Adipocyte (in vitro differentiated cells): ENCODE measurements around the gene NKX6-1.
A peak's percentile ranks its signal among the peaks of the same experiment; 100 is the strongest.

Experiments
- DNase-seq: peaks from one replicate; pipeline ENCODE4 v3.0.0-alpha.2; 2015; ENCODE audit warnings: low read depth
- H3K27me3 ChIP-seq: replicated peaks from 2 replicates; pipeline ENCODE4 v1.7.0; 2013; ENCODE audit warnings: mild to moderate bottlenecking, low read length, moderate library complexity; ENCODE audit not compliant: control insufficient read depth, insufficient read depth
- H3K36me3 ChIP-seq: 2 replicates; pipeline ENCODE4 v1.7.0; 2013; ENCODE audit warnings: low read length, mild to moderate bottlenecking, moderate library complexity; ENCODE audit not compliant: control insufficient read depth, insufficient read depth, severe bottlenecking
- H3K4me1 ChIP-seq: 2 replicates; pipeline ENCODE4 v1.7.0; 2013; ENCODE audit warnings: mild to moderate bottlenecking, low read length, moderate library complexity; ENCODE audit not compliant: control insufficient read depth, insufficient read depth
- H3K4me3 ChIP-seq: 2 replicates; pipeline ENCODE4 v1.7.0; 2013; ENCODE audit warnings: mild to moderate bottlenecking, low read length, moderate library complexity
- H3K9ac ChIP-seq: 2 replicates; pipeline ENCODE4 v1.7.0; 2013; ENCODE audit warnings: mild to moderate bottlenecking, low read length, moderate library complexity
- H3K9me3 ChIP-seq: 2 replicates; pipeline ENCODE4 v1.7.0; 2013; ENCODE audit warnings: mild to moderate bottlenecking, low read length, moderate library complexity; ENCODE audit not compliant: control insufficient read depth

The NKX6-1 gene

GRCh38 chr4:84507941-84508340, 8.8 kb upstream of the NKX6-1 start:
- no peaks in the 10 kb centered on the region for H3K4me1 ChIP-seq
- H3K9me3 ChIP-seq = peaks cover 3% of the 10 kb centered on the region
- no peak for DNase-seq
- no peak overlapping the region for H3K4me3 ChIP-seq
- no peaks in the 10 kb centered on the region for H3K36me3 ChIP-seq
- H3K27me3 ChIP-seq = peaks cover 54% of the 10 kb centered on the region
- H3K9ac ChIP-seq = no peak overlapping the region

DNA sequence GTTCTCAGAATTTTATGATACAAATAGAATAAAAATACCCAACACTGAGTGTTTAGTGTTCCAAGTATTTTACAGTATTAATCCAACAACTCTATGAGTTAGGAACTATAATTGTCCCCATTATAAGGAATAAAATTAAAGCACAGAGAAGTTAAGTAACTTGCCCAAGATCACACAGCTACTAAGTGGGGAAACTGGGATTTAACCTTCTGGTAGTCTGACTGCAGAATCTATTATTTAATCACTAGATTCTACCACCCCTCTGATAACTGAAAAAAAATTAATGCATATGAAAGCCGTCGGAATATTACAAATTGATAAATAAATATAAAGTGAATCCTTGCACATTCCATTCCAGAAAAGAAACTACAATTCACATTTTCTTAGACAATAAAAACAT, 5.7 kb upstream of the NKX6-1 start:
- DNase-seq = no peak
- H3K27me3 ChIP-seq = peaks cover 84% of the 10 kb centered on the region
- H3K4me1 ChIP-seq = no peaks in the 10 kb centered on the region
- no peak overlapping the region for H3K4me3 ChIP-seq
- H3K9me3 ChIP-seq = peaks cover 13% of the 10 kb centered on the region
- no peaks in the 10 kb centered on the region for H3K36me3 ChIP-seq
- H3K9ac ChIP-seq = no peak overlapping the region

DNA sequence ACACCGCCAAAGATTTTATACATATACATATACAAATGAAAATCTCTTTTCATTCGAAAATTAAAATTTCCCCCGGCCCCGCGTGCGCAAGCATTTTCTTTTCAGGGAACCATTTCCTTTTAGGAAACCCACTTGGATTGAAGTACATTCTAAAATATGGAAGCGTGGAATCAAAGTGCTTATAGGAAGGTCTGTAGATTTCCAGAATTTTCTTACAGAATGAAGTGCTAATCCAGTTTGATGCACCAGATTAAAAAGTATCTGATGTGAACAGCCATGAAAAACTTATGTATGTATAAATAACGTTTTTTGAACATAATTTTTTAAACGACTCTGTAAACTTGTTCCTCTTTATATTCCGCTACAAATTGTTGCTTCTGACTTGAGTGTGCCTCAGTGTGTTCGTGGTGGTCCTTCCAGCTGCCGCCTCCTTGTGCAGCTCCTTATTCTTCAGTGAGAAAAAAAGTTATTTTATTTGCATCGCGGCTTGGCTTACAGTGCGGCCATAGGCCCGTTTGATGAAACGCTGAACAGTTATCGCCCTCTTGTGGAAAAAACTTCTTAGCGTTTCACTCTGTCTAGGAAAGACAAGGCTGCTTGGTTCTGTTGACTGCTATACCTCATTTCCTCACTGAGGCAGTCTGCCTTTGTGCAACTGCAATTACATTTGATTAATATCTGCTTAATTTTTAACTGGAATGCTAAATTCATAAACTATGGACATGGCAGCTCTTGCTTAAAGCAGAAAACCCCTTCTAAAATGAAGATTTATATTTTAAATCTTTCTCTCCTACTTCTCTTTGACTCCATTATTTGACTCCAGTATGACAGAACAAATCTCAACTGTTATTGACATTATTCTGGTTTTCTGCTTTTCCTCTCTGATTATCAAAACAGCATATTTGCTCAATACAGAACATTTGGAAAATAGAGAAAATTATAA, 4.7 kb upstream of the NKX6-1 start:
- no peak overlapping the region for H3K4me3 ChIP-seq
- H3K9me3 ChIP-seq = peaks cover 13% of the 10 kb centered on the region
- DNase-seq = peak; percentile 92
- peaks cover 5% of the 10 kb centered on the region for H3K4me1 ChIP-seq
- no peak overlapping the region for H3K9ac ChIP-seq
- H3K27me3 ChIP-seq = peaks cover 82% of the 10 kb centered on the region
- no peaks in the 10 kb centered on the region for H3K36me3 ChIP-seq

DNA sequence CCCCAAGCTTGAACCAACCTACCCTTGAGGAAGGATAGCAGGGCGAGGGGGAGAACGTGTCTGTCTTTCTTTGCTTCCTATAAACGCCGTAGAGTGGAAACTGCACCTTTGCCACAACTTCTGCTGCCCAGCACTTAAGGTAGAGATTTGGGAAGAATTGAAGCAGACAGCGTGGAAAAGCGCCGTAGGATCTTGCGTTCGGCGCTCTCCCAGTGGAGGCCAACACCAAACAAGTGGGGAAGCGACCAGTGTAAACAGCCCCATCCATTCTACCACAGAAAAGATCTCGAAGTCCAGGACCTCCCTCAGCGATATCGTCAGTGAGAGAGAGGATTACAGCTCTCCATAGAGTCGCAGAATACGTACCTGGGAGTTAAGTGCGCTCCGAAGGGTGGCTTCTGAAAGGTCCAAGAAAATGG, 3.9 kb upstream of the NKX6-1 start:
- Histone ChIP-seq H3K4me3 (no peak overlapping the region), H3K4me1 (peaks cover 13% of the 10 kb centered on the region), H3K9me3 (peaks cover 13% of the 10 kb centered on the region), H3K27me3 (peaks cover 74% of the 10 kb centered on the region), H3K9ac (no peak overlapping the region), H3K36me3 (no peaks in the 10 kb centered on the region)
- no peak for DNase-seq

- H3K27me3 ChIP-seq = peaks cover 69% of the 10 kb centered on the region
- peaks cover 13% of the 10 kb centered on the region for H3K9me3 ChIP-seq
- no peak overlapping the region for H3K4me3 ChIP-seq
Observed at GRCh38 chr4:84502333-84502954, 3.4 kb upstream of the NKX6-1 start.

DNA sequence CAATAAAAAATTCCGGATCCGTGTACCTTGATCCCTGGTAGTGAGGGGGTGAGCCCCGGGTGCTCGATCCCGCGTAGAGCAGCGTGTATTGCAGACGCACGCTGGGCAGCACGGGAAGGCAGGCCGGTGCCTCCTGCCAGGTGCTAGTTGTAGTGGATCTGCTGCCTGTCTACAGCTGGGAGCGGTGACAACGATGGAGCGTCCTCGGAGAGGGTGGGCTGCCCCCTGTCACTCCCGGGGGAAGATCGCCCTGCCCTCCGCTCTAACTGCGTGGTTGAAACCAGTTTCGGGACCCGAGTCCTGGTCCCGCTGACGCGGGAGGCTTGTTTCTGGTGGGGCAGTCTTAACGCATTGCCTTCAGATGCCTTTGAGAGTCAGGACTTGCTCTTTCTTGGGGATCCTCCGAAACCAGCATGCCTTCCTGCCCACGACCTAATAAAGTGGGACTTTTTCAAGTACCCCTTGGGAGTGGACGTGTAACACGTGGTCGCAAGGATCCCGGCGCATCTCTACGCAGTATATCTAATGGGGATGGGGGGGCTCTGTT, 2.7 kb upstream of the NKX6-1 start:
- H3K4me1 ChIP-seq = peaks cover 14% of the 10 kb centered on the region
- H3K27me3 ChIP-seq = peaks cover 69% of the 10 kb centered on the region
- no peak for DNase-seq
- H3K9ac ChIP-seq = no peak overlapping the region
- no peaks in the 10 kb centered on the region for H3K36me3 ChIP-seq
- H3K9me3 ChIP-seq = peaks cover 13% of the 10 kb centered on the region
- H3K4me3 ChIP-seq = no peak overlapping the region

More at GRCh38 chr4:84502333-84502954, 3.4 kb upstream of the NKX6-1 start:
- Histone ChIP-seq H3K36me3 (no peaks in the 10 kb centered on the region), H3K4me1 (peaks cover 14% of the 10 kb centered on the region), H3K9ac (no peak overlapping the region)
- no peak for DNase-seq

- Histone ChIP-seq H3K4me3 (no peak overlapping the region), H3K9ac (no peak overlapping the region), H3K4me1 (peaks cover 14% of the 10 kb centered on the region), H3K9me3 (peaks cover 13% of the 10 kb centered on the region), H3K27me3 (peaks cover 69% of the 10 kb centered on the region), H3K36me3 (no peaks in the 10 kb centered on the region)
- DNase-seq = no peak
Observed at GRCh38 chr4:84501202-84501503, 2.1 kb upstream of the NKX6-1 start.

GRCh38 chr4:84500386-84501201, 1.5 kb upstream of the NKX6-1 start:
- H3K4me1 ChIP-seq = peaks cover 14% of the 10 kb centered on the region
- no peak overlapping the region for H3K9ac ChIP-seq
- no peaks in the 10 kb centered on the region for H3K36me3 ChIP-seq
- no peak for DNase-seq
- H3K27me3 ChIP-seq = peaks cover 69% of the 10 kb centered on the region
- H3K4me3 ChIP-seq = no peak overlapping the region
- H3K9me3 ChIP-seq = peaks cover 15% of the 10 kb centered on the region

- Histone ChIP-seq H3K4me1 (peaks cover 14% of the 10 kb centered on the region), H3K9ac (no peak overlapping the region), H3K9me3 (peaks cover 15% of the 10 kb centered on the region), H3K27me3 (peaks cover 74% of the 10 kb centered on the region), H3K4me3 (no peak overlapping the region), H3K36me3 (no peaks in the 10 kb centered on the region)
- DNase-seq = no peak
Observed at GRCh38 chr4:84499624-84499982, 511 bp upstream of the NKX6-1 start.

DNA sequence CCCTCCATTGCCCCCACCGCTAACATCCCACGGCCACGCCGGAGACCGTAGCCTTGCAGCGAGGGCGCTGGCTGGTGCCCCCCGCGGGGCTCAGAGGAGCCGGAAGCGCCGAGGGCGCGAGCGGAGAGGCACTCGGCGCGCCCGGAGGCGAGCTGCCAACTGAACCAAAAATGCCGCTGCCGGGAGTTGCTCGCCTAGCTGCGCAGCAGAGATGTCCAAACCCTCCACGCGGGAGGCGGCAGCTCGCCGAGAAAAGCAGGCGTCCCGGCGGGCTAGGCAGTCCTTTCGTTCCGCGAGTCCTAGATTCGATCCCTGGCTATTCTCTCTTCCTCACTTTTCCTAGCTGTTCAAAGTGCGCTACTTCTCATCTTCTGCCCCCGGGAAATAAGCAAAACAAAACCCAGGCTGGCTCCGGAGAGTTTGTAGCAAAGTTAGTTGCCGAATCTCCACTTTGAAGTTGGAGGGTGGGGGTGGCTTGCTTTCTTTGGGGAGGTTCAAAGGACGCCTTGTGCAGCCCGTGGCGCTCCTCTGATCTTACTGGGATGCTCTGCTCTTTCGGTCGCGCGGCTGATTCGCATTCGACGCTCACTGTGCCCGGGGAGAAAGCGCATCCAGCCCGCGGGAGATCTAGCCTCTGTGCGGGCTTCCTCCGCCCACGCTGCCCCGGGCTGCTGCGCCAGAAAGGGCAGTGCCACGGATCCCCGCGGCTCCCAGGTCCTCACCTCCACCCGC, 723 bp downstream of the NKX6-1 start:
- peak; percentile 76 for DNase-seq
- peaks cover 15% of the 10 kb centered on the region for H3K9me3 ChIP-seq

More for the DNA sequence above, 723 bp downstream of the NKX6-1 start:
- Histone ChIP-seq H3K9ac (no peak overlapping the region), H3K36me3 (no peaks in the 10 kb centered on the region), H3K27me3 (peaks cover 77% of the 10 kb centered on the region), H3K4me3 (peak overlapping the region; percentile 71), H3K4me1 (peaks cover 14% of the 10 kb centered on the region)
